K562 treated with DMSO at 1 percent for 48 hours (cell line): ENCODE measurements around the gene ANHX. TPM values are rescaled to one million over a fixed set of nuclear protein-coding genes. Genes with fewer than 3 reads are reported as not detected.

ENCODE experiments used
- total RNA-seq: library from RNA; unstranded; fragments of 300-600 nt; gene quantifications from 2 replicates; pipeline ENCODE4 v1.2.3, GENCODE V29; 2022; ENCODE audit warnings: low replicate concordance; ENCODE audit errors: extremely low read depth

The ANHX gene
- total RNA-seq: not detected in 2 replicates

DNA sequence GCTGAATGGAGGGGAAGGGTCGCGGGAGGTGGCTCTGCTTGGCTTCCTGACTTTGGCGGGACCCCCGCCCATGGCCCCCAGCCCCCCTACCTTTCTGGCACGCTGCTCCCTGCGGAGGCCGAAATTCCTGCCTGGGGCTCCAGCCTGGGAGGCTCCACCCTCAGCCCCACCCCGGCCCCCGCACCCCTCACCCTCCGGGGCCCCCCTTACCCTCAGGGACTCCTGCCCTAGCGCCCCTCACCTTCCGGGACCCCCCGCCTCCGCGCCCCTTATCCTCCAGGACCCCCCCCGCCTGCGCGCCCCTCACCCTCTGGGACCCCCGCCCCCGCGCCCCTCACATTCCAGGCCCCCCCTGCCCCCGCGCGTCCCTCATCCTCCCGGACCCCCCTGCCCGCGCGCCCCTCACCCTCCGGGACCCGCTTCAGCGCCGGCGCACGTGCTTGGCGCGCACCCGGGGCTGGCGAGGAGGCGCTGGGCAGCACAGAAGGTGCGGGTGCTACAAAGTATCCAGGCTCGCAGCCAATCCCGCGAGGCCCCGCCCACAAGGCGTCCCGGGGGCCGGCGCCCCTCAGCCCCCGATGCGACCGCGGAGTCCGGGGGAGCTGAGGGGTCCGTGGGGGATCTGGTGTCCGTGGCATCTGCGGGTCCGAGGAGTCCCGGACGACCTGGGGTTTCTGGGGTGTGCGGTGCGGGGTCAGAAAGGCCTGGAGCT lies at the start of gene ANHX:
ANHX (minus strand) TSS at position 477 of the 712 bp plus-strand sequence. CDS start 1,521 bp downstream, outside the sequence.

DNA sequence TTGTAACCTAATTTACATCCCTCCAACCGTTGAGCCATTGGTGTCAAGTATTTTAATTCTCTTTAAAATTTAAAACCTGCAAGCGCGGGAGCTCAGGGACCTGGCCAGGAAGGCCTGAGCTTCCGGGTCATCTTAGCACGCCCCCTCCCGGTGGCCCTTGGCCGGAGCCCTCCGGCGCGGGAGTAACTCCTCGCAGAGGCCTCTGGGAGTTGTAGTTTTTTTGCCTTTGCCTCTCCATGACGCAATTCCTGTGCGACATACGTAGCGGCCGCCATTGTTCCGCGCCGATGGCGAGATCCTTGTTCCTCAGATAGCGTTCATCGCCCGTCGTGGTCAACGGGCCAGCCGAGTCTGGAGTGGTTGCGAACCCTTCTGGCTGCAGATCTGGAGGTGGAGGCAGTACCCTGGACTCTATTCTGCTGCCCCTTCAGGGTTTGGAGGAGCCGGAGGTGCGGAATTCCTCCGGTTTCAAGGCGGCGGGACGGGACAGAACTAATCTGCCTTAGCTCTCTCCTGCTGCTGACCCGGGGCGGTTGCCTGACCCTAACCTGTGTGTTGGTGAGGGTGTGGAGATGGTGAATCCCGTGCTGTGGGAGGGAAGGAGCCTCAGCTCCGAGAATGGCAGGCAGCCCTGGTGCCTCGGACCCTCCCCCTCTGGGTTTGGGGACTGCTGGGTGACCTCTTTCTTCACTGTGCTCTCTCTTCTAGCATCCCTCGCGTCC lies 54.3 kb downstream of the ANHX start, which contains the start of gene ZNF268:
ZNF268 (plus strand) TSS at position 258 of the 722 bp plus-strand sequence. CDS start 503 bp downstream, outside the sequence.

Other genes with a start within 250 kb of the ANHX start
- gene ZNF26, start 249.5 kb downstream of the ANHX start, total RNA-seq: not detected in 2 replicates
- not detected in 2 replicates for gene ZNF84, start 198.4 kb downstream of the ANHX start, total RNA-seq
- gene ZNF140, start 155.0 kb downstream of the ANHX start, total RNA-seq: not detected in 2 replicates
- not detected in 2 replicates for gene ZNF891, start 105.6 kb downstream of the ANHX start, total RNA-seq
- gene ZNF10, start 105.2 kb downstream of the ANHX start, total RNA-seq: not detected in 2 replicates
- gene ZNF268, start 54.4 kb downstream of the ANHX start, total RNA-seq: not detected in 2 replicates